Measurements from ENCODE around the gene TFAP2D.

DNA sequence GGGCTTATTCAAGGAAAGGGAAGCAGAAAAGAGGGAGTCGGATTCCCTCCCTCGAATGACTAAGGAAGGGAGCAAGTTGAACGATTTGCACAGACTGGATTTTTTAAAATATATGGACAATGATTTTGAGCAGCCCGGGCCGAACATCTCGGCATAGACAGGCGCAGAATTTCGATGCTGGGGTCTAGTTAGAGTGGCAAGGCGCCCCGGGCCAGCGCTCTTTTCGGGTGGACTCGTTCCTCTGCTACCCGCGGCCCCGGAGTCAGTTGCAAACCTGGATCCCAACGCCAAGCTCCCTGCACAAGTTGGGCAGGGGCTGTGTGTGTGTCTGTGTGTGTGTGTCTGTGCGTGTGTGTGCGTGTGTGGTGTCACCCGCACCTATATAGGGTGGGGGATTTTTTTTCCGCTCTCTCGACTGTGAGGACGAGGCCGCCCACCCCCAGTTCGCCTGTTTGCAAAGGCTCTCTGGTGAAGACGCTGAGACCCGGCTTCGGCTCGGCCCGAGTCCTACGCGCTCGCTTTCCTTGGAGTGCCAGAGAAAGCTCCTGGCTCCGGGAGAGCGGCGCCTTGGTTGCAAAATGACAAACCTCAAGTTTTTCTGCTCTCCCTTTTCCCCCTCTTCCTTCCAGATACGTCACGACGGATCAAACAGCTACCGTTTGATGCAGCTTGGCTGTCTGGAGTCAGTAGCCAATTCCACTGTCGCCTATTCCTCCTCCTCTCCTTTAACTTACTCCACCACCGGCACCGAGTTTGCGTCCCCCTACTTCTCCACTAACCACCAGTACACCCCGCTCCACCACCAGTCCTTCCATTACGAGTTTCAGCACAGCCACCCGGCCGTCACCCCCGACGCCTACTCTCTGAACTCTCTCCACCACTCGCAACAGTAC is 1.4 kb downstream of the TFAP2D start:
- no peak for TF ChIP-seq EZH2 (IDR thresholded peaks at IDR 0.05; ENCODE audit: borderline replicate concordance, low read length)
- TF ChIP-seq, protein P1, sequence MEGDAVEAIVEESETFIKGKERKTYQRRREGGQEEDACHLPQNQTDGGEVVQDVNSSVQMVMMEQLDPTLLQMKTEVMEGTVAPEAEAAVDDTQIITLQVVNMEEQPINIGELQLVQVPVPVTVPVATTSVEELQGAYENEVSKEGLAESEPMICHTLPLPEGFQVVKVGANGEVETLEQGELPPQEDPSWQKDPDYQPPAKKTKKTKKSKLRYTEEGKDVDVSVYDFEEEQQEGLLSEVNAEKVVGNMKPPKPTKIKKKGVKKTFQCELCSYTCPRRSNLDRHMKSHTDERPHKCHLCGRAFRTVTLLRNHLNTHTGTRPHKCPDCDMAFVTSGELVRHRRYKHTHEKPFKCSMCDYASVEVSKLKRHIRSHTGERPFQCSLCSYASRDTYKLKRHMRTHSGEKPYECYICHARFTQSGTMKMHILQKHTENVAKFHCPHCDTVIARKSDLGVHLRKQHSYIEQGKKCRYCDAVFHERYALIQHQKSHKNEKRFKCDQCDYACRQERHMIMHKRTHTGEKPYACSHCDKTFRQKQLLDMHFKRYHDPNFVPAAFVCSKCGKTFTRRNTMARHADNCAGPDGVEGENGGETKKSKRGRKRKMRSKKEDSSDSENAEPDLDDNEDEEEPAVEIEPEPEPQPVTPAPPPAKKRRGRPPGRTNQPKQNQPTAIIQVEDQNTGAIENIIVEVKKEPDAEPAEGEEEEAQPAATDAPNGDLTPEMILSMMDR (IDR thresholded peaks at IDR 0.05; ENCODE audit: low read length) = no peak

Data from OCI-LY1 (cell line).